MCF 10A (cell line): ENCODE results near the gene STRBP. TPM values are rescaled to one million over a fixed set of nuclear protein-coding genes. Genes with fewer than 3 reads are reported as not detected.
A peak's percentile ranks its signal among the peaks of the same experiment; 100 is the strongest.
"Not testable (repeated sequence)": the region's sequence is repeated elsewhere in the genome, so short reads cannot be mapped to it uniquely, and the experiment has no call there.

Experiments used
- BruUV-seq: library from RNA; stranded (reverse); fragments of 400-500 nt; replicated peaks from 2 replicates; lab custom pipeline; 2021; lab: Mats Ljungman, UMichigan
- CTCF ChIA-PET: fragments of 300-600 bp; sonication (Branson Sonifier 250); formaldehyde crosslinking; extraction: SDS; loops from one replicate; lab custom pipeline; 2021; ENCODE audit warnings: antibody characterized with exemption, inconsistent platforms; lab: Yijun Ruan, JAX
- POLR2A ChIA-PET: fragments of 300-600, 350-650 bp; sonication (Branson Sonifier 250); formaldehyde crosslinking; extraction: SDS; loops from one replicate; lab custom pipeline; 2020; ENCODE audit warnings: antibody characterized with exemption, inconsistent platforms; lab: Yijun Ruan, JAX
- DNase-seq: peaks from one replicate; pipeline ENCODE4 v3.0.0-alpha.2; 2018; ENCODE audit not compliant: unreplicated experiment
- H3K27ac Mint-ChIP-seq: one replicate; pipeline ENCODE4 v1.8.0; 2022; ENCODE audit warnings: mild to moderate bottlenecking, low read depth, mixed read lengths; ENCODE audit not compliant: unreplicated experiment
- H3K27me3 Mint-ChIP-seq: one replicate; pipeline ENCODE4 v1.8.0; 2022; ENCODE audit warnings: mixed read lengths; ENCODE audit not compliant: insufficient read depth, unreplicated experiment
- H3K36me3 Mint-ChIP-seq: one replicate; pipeline ENCODE4 v1.8.0; 2022; ENCODE audit warnings: mild to moderate bottlenecking, moderate library complexity, mixed read lengths; ENCODE audit not compliant: insufficient read depth, unreplicated experiment
- H3K4me1 Mint-ChIP-seq: one replicate; pipeline ENCODE4 v1.8.0; 2022; ENCODE audit warnings: mixed read lengths; ENCODE audit not compliant: insufficient read depth, unreplicated experiment
- H3K4me3 Mint-ChIP-seq: one replicate; pipeline ENCODE4 v1.8.0; 2022; ENCODE audit warnings: mild to moderate bottlenecking, moderate library complexity, mixed read lengths; ENCODE audit not compliant: unreplicated experiment
- H3K9me3 Mint-ChIP-seq: one replicate; pipeline ENCODE4 v1.8.0; 2022; ENCODE audit warnings: mixed read lengths; ENCODE audit not compliant: unreplicated experiment
- CTCF ChIP-seq: fragments of 200-600 bp; IDR thresholded peaks from one replicate; pipeline ENCODE4 v1.8.0; 2022; ENCODE audit warnings: antibody characterized with exemption, mild to moderate bottlenecking; ENCODE audit not compliant: unreplicated experiment
- intact Hi-C: fragments of 100-400 bp; cut with micrococcal nuclease; formaldehyde crosslinking; loops from 2 replicates; pipeline ENCODE4 v1.14.1; 2022
- total RNA-seq: library from RNA; stranded (reverse); gene quantifications from 2 replicates; pipeline ENCODE4 v1.2.3, GENCODE V29; 2022

Gene STRBP
- total RNA-seq, 1 experiment from 2014 or later: 9.4 TPM

DNA sequence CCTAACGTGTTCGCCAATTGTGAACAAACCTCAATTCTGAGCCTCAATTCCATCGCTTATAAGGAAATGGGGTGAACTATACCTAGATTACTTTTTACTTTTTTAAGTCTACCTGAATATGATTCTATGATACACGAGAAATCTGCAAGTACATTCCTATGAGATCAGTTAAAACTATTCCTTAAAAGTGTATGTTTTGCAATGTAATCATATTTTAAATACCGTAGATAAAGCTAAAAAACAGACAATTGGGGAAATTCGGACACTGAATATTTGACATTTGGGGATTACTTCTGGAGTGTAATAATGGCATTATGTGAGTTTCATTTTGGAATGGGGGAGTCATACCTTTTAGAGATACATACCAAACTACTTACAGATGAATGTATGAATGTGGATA, 62.3 kb downstream of the STRBP start:
- Mint-ChIP-seq H3K27ac (no peak overlapping the region), H3K36me3 (no peaks in the 10 kb centered on the region), H3K4me1 (no peaks in the 10 kb centered on the region), H3K4me3 (no peak overlapping the region), H3K9me3 (peaks cover 3% of the 10 kb centered on the region), H3K27me3 (no peaks in the 10 kb centered on the region)
- no peak for TF ChIP-seq CTCF
- POLR2A ChIA-PET: no interaction called here
- CTCF ChIA-PET: interaction anchor here (0.5 kb wide), 1 partner anchor 1569 kb away, joined by 3 read pairs; no protein-coding TSS in a partner anchor
- intact Hi-C loops: no loop called here
- DNase-seq: no peak
- BruUV-seq: no TSS peak

- intact Hi-C loops: no loop called here
- ChIA-PET CTCF (interaction anchor here (0.7 kb wide), 1 partner anchor 18 kb away, joined by 3 read pairs; no protein-coding TSS in a partner anchor), POLR2A (no interaction called here)
- Mint-ChIP-seq H3K4me3 (no peak overlapping the region), H3K36me3 (peaks cover 6% of the 10 kb centered on the region), H3K27me3 (no peaks in the 10 kb centered on the region), H3K27ac (peak overlapping the region; percentile 7), H3K9me3 (peaks cover 6% of the 10 kb centered on the region), H3K4me1 (no peaks in the 10 kb centered on the region)
- no peak for DNase-seq
- no peak for TF ChIP-seq CTCF
- BruUV-seq: no TSS peak
These were observed 67.3 kb downstream of the STRBP start for GRCh38 chr9:123201083-123201482.

DNA sequence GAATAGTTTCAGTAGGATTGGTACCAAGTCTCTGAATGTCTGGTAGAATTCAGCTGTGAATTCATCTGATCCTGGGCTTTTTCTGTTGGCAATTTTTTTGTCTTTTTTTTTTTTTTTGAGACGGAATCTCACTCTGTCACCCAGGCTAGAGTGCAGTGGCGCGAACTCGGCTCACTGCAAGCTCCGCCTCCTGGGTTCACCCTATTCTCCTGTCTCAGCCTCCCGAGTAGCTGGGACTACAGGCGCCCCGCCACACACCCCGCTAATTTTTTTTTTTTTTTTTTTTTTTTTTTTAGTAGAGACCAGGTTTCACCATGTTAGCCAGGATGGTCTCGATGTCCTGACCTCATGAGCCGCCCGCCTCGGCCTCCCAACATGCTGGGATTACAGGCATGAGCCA, 67.9 kb downstream of the STRBP start:
- intact Hi-C loops, H3K27ac Mint-ChIP-seq, H3K36me3 Mint-ChIP-seq, H3K27me3 Mint-ChIP-seq, POLR2A ChIA-PET, H3K9me3 Mint-ChIP-seq, H3K4me1 Mint-ChIP-seq, DNase-seq, H3K4me3 Mint-ChIP-seq, BruUV-seq: not testable (repeated sequence)
- CTCF ChIA-PET: interaction anchor here (0.6 to 0.7 kb wide), 2 partner anchors 17 to 1514 kb away, joined by 3 read pairs; no protein-coding TSS in a partner anchor

GRCh38 chr9:123196124-123196523, 72.3 kb downstream of the STRBP start:
- H3K4me3 Mint-ChIP-seq: no peak overlapping the region
- DNase-seq: no peak
- intact Hi-C loops: no loop called here
- no peaks in the 10 kb centered on the region for H3K27me3 Mint-ChIP-seq
- no peak for TF ChIP-seq CTCF
- H3K4me1 Mint-ChIP-seq: no peaks in the 10 kb centered on the region
- no TSS peak for BruUV-seq
- no peak overlapping the region for H3K27ac Mint-ChIP-seq
- H3K36me3 Mint-ChIP-seq: peaks cover 6% of the 10 kb centered on the region
- CTCF ChIA-PET: no interaction called here
- peaks cover 4% of the 10 kb centered on the region for H3K9me3 Mint-ChIP-seq
- POLR2A ChIA-PET: no interaction called here

- POLR2A ChIA-PET: no interaction called here
- intact Hi-C loops: no loop called here
- Mint-ChIP-seq H3K9me3 (no peaks in the 10 kb centered on the region), H3K36me3 (no peaks in the 10 kb centered on the region), H3K27me3 (no peaks in the 10 kb centered on the region), H3K4me3 (no peak overlapping the region), H3K4me1 (no peaks in the 10 kb centered on the region), H3K27ac (no peak overlapping the region)
- CTCF ChIA-PET: no interaction called here
- no peak for DNase-seq
- no TSS peak for BruUV-seq
- TF ChIP-seq CTCF: no peak
These were observed 74.4 kb downstream of the STRBP start for GRCh38 chr9:123194023-123194422.
